Measurements from ENCODE around the gene HM13. TPM values are rescaled to one million over a fixed set of nuclear protein-coding genes. Genes with fewer than 3 reads are reported as not detected.

HM13 gene
- total RNA-seq, 2 donors from 2014 or later: 120 to 206 TPM

GRCh38 chr20:31602779-31603441 lies 88.7 kb downstream of the HM13 start:
- Histone ChIP-seq H3K9ac (ENCODE audit: extremely low read depth, low read length, poor library complexity, severe bottlenecking) (no peak overlapping the region), H3K27ac (ENCODE audit: low read depth, low read length) (peak overlapping the region; percentile 63), H3K4me3 (ENCODE audit: low read length) (no peak overlapping the region), H3K27me3 (ENCODE audit: control insufficient read depth, insufficient read depth, low read length, poor library complexity, severe bottlenecking) (no peaks in the 10 kb centered on the region), H3K9me3 (ENCODE audit: control insufficient read depth, low read length) (no peaks in the 10 kb centered on the region), H3K36me3 (ENCODE audit: control insufficient read depth, insufficient read depth, low read length) (no peaks in the 10 kb centered on the region), H3K4me1 (ENCODE audit: control insufficient read depth, insufficient read depth, low read length) (peaks cover 15% of the 10 kb centered on the region)
- TF ChIP-seq CTCF (conservative IDR thresholded peaks at IDR 0.05): no peak
- Mint-ChIP-seq H3K4me1 (peaks cover 30% of the 10 kb centered on the region), H3K4me3 (peak overlapping the region; percentile 99), H3K36me3 (ENCODE audit: low read depth) (peaks cover 20% of the 10 kb centered on the region), H3K27ac (peak overlapping the region; percentile 99), H3K27me3 (ENCODE audit: insufficient read depth) (no peaks in the 10 kb centered on the region), H3K9me3 (no peaks in the 10 kb centered on the region)
- peak; percentile 55 for DNase-seq
- 89 to 91% methylated on average over 13 to 17 of the region's 17 CpGs for WGBS, 2 experiments (ENCODE audit: insufficient coverage in 1 of 2, insufficient read length in 1 of 2)

- H3K27me3 ChIP-seq (ENCODE audit: control insufficient read depth, insufficient read depth, low read length, poor library complexity, severe bottlenecking): no peaks in the 10 kb centered on the region
- H3K27ac ChIP-seq (ENCODE audit: low read depth, low read length): peak overlapping the region; percentile 98
- H3K36me3 ChIP-seq (ENCODE audit: control insufficient read depth, insufficient read depth, low read length): no peaks in the 10 kb centered on the region
- no peak for TF ChIP-seq CTCF (conservative IDR thresholded peaks at IDR 0.05)
- peak; percentile 99 for DNase-seq
- no peaks in the 10 kb centered on the region for H3K9me3 Mint-ChIP-seq
- 10 to 15% methylated on average over 24 to 40 of the region's 43 CpGs for WGBS, 2 experiments (ENCODE audit: insufficient coverage in 1 of 2, insufficient read length in 1 of 2)
- H3K36me3 Mint-ChIP-seq (ENCODE audit: low read depth): peaks cover 20% of the 10 kb centered on the region
- no peaks in the 10 kb centered on the region for H3K27me3 Mint-ChIP-seq (ENCODE audit: insufficient read depth)
- peaks cover 19% of the 10 kb centered on the region for H3K4me1 ChIP-seq (ENCODE audit: control insufficient read depth, insufficient read depth, low read length)
- peak overlapping the region; percentile 99 for H3K27ac Mint-ChIP-seq
- no peaks in the 10 kb centered on the region for H3K9me3 ChIP-seq (ENCODE audit: control insufficient read depth, low read length)
- H3K4me3 ChIP-seq (ENCODE audit: low read length): peak overlapping the region; percentile 95
- peaks cover 38% of the 10 kb centered on the region for H3K4me1 Mint-ChIP-seq
- H3K9ac ChIP-seq (ENCODE audit: extremely low read depth, low read length, poor library complexity, severe bottlenecking): peak overlapping the region; percentile 71
- H3K4me3 Mint-ChIP-seq: peak overlapping the region; percentile 99
Measured at GRCh38 chr20:31603822-31604566, 89.8 kb downstream of the HM13 start.

GRCh38 chr20:31604567-31605030 lies 90.4 kb downstream of the HM13 start:
- WGBS, 2 experiments (ENCODE audit: insufficient coverage in 1 of 2, insufficient read length in 1 of 2): 10 to 13% methylated on average over 8 to 14 of the region's 14 CpGs
- Mint-ChIP-seq H3K27ac (peak overlapping the region; percentile 99), H3K9me3 (no peaks in the 10 kb centered on the region), H3K36me3 (ENCODE audit: low read depth) (peaks cover 20% of the 10 kb centered on the region), H3K4me3 (peak overlapping the region; percentile 99), H3K4me1 (peaks cover 39% of the 10 kb centered on the region), H3K27me3 (ENCODE audit: insufficient read depth) (no peaks in the 10 kb centered on the region)
- no peak for DNase-seq
- no peak for TF ChIP-seq CTCF (conservative IDR thresholded peaks at IDR 0.05)
- Histone ChIP-seq H3K9me3 (ENCODE audit: control insufficient read depth, low read length) (no peaks in the 10 kb centered on the region), H3K27ac (ENCODE audit: low read depth, low read length) (peak overlapping the region; percentile 98), H3K4me3 (ENCODE audit: low read length) (peak overlapping the region; percentile 95), H3K4me1 (ENCODE audit: control insufficient read depth, insufficient read depth, low read length) (peaks cover 19% of the 10 kb centered on the region), H3K36me3 (ENCODE audit: control insufficient read depth, insufficient read depth, low read length) (no peaks in the 10 kb centered on the region), H3K9ac (ENCODE audit: extremely low read depth, low read length, poor library complexity, severe bottlenecking) (peak overlapping the region; percentile 71), H3K27me3 (ENCODE audit: control insufficient read depth, insufficient read depth, low read length, poor library complexity, severe bottlenecking) (no peaks in the 10 kb centered on the region)

Measured in endodermal cell (in vitro differentiated cells).